Muscle layer of colon (tissue), 2 donors: ENCODE data around the gene TOP3A.
"Not testable (repeated sequence)": the region's sequence is repeated elsewhere in the genome, so short reads cannot be mapped to it uniquely, and the experiment has no call there.

Experiments
- H3K27ac ChIP-seq: one replicate; pipeline ENCODE4 v1.7.0; 2013; ENCODE audit warnings: low read depth, mild to moderate bottlenecking, low read length, moderate library complexity
- H3K27me3 ChIP-seq, 2 donors: one replicate each; pipeline ENCODE4 v1.7.0; 2013; ENCODE audit warnings: low read length in 2 of 2, mild to moderate bottlenecking in 2 of 2; ENCODE audit not compliant: insufficient read depth in 2 of 2, control insufficient read depth in 1 of 2
- H3K36me3 ChIP-seq: one replicate; pipeline ENCODE4 v1.7.0; 2013; ENCODE audit warnings: mild to moderate bottlenecking, low read length; ENCODE audit not compliant: insufficient read depth
- H3K4me1 ChIP-seq: one replicate; pipeline ENCODE4 v1.7.0; 2013; ENCODE audit warnings: mild to moderate bottlenecking, low read length; ENCODE audit not compliant: insufficient read depth
- H3K4me3 ChIP-seq, 2 donors: one replicate each; pipeline ENCODE4 v1.7.0; 2013; ENCODE audit warnings: low read length in 2 of 2, low read depth in 1 of 2, mild to moderate bottlenecking in 1 of 2, moderate library complexity in 1 of 2
- H3K9ac ChIP-seq: one replicate; pipeline ENCODE4 v1.7.0; 2013; ENCODE audit warnings: low read length
- H3K9me3 ChIP-seq: one replicate; pipeline ENCODE4 v1.7.0; 2013; ENCODE audit warnings: mild to moderate bottlenecking, low read length
- donor health status: abdominal sarcoma.
- donor health status: Adenocarcinoma of cecum.

The TOP3A gene

GRCh38 chr17:18338158-18338557 lies 23.4 kb upstream of the TOP3A start:
- not testable (repeated sequence) for H3K4me3 ChIP-seq, H3K27ac ChIP-seq, H3K4me1 ChIP-seq, H3K27me3 ChIP-seq, H3K9ac ChIP-seq, H3K9me3 ChIP-seq
- peaks cover 31% of the 10 kb centered on the region for H3K36me3 ChIP-seq

- H3K4me1 ChIP-seq, result no peaks in the 10 kb centered on the region
- no peak overlapping the region for H3K9ac ChIP-seq
- H3K27ac ChIP-seq, result no peak overlapping the region
- no peaks in the 10 kb centered on the region for H3K9me3 ChIP-seq
- H3K4me3 ChIP-seq, result no peak overlapping the region
- H3K36me3 ChIP-seq, result peaks cover 55% of the 10 kb centered on the region
- no peaks in the 10 kb centered on the region for H3K27me3 ChIP-seq
Observed at GRCh38 chr17:18332909-18333489, 18.2 kb upstream of the TOP3A start.

- Histone ChIP-seq H3K36me3 (peaks cover 62% of the 10 kb centered on the region), H3K4me1 (no peaks in the 10 kb centered on the region), H3K4me3 (no peak overlapping the region), H3K27ac (no peak overlapping the region), H3K9ac (no peak overlapping the region), H3K27me3 (no peaks in the 10 kb centered on the region), H3K9me3 (no peaks in the 10 kb centered on the region)
Observed at GRCh38 chr17:18331879-18332278, 17.1 kb upstream of the TOP3A start.

GRCh38 chr17:18328643-18329204 lies 13.9 kb upstream of the TOP3A start:
- Histone ChIP-seq H3K27me3 (no peaks in the 10 kb centered on the region), H3K9ac (no peak overlapping the region), H3K4me1 (no peaks in the 10 kb centered on the region), H3K4me3 (no peak overlapping the region), H3K9me3 (no peaks in the 10 kb centered on the region), H3K36me3 (peaks cover 67% of the 10 kb centered on the region), H3K27ac (no peak overlapping the region)

- Histone ChIP-seq H3K4me1 (no peaks in the 10 kb centered on the region), H3K4me3 (no peak overlapping the region), H3K27me3 (no peaks in the 10 kb centered on the region), H3K9ac (no peak overlapping the region), H3K36me3 (peaks cover 73% of the 10 kb centered on the region), H3K9me3 (no peaks in the 10 kb centered on the region), H3K27ac (no peak overlapping the region)
Observed at GRCh38 chr17:18327556-18327955, 12.8 kb upstream of the TOP3A start.

- peaks cover 71% of the 10 kb centered on the region for H3K36me3 ChIP-seq
- H3K9me3 ChIP-seq, result no peaks in the 10 kb centered on the region
- H3K9ac ChIP-seq, result no peak overlapping the region
- no peaks in the 10 kb centered on the region for H3K4me1 ChIP-seq
- no peak overlapping the region for H3K4me3 ChIP-seq
- no peaks in the 10 kb centered on the region for H3K27me3 ChIP-seq
- no peak overlapping the region for H3K27ac ChIP-seq
Observed at GRCh38 chr17:18327093-18327492, 12.3 kb upstream of the TOP3A start.

- H3K36me3 ChIP-seq, result peaks cover 67% of the 10 kb centered on the region
- H3K4me1 ChIP-seq, result no peaks in the 10 kb centered on the region
- no peak overlapping the region for H3K4me3 ChIP-seq
- no peak overlapping the region for H3K9ac ChIP-seq
- no peak overlapping the region for H3K27ac ChIP-seq
- no peaks in the 10 kb centered on the region for H3K27me3 ChIP-seq
- no peaks in the 10 kb centered on the region for H3K9me3 ChIP-seq
Observed at GRCh38 chr17:18326572-18326971, 11.8 kb upstream of the TOP3A start.

GRCh38 chr17:18326039-18326438 lies 11.2 kb upstream of the TOP3A start:
- no peaks in the 10 kb centered on the region for H3K27me3 ChIP-seq
- H3K4me3 ChIP-seq, result no peak overlapping the region
- H3K27ac ChIP-seq, result no peak overlapping the region
- H3K4me1 ChIP-seq, result no peaks in the 10 kb centered on the region
- peaks cover 65% of the 10 kb centered on the region for H3K36me3 ChIP-seq
- no peak overlapping the region for H3K9ac ChIP-seq
- no peaks in the 10 kb centered on the region for H3K9me3 ChIP-seq

- Histone ChIP-seq H3K27ac (no peak overlapping the region), H3K36me3 (peaks cover 66% of the 10 kb centered on the region)
Observed at GRCh38 chr17:18324140-18325050, 9.6 kb upstream of the TOP3A start.

GRCh38 chr17:18323507-18324139 lies 8.8 kb upstream of the TOP3A start:
- Histone ChIP-seq H3K36me3 (peaks cover 70% of the 10 kb centered on the region), H3K4me1 (peaks cover 22% of the 10 kb centered on the region), H3K4me3 (no peak overlapping the region), H3K27me3 (no peaks in the 10 kb centered on the region), H3K9ac (no peak overlapping the region), H3K27ac (no peak overlapping the region), H3K9me3 (no peaks in the 10 kb centered on the region)

More at GRCh38 chr17:18324140-18325050, 9.6 kb upstream of the TOP3A start:
- Histone ChIP-seq H3K27me3 (no peaks in the 10 kb centered on the region), H3K9ac (no peak overlapping the region), H3K4me3 (no peak overlapping the region), H3K9me3 (no peaks in the 10 kb centered on the region), H3K4me1 (peaks cover 15% of the 10 kb centered on the region)

- H3K27ac ChIP-seq, result no peak overlapping the region
- H3K4me3 ChIP-seq, result no peak overlapping the region
- H3K9me3 ChIP-seq, result no peaks in the 10 kb centered on the region
- no peak overlapping the region for H3K9ac ChIP-seq
- H3K4me1 ChIP-seq, result peaks cover 28% of the 10 kb centered on the region
- no peaks in the 10 kb centered on the region for H3K27me3 ChIP-seq
- peaks cover 66% of the 10 kb centered on the region for H3K36me3 ChIP-seq
Observed at GRCh38 chr17:18323007-18323406, 8.2 kb upstream of the TOP3A start.
